ENCODE measurements around the gene GRID1.

GRCh38 chr10:85919491-85920021 lies 447.0 kb downstream of the GRID1 start:
- TF ChIP-seq EZH2 (optimal IDR thresholded peaks at IDR 0.05; ENCODE audit: low read depth, low read length) (no peak), EZH2phosphoT487 (IDR thresholded peaks at IDR 0.05; ENCODE audit: low read length) (no peak)
- TF ChIP-seq, protein P1, sequence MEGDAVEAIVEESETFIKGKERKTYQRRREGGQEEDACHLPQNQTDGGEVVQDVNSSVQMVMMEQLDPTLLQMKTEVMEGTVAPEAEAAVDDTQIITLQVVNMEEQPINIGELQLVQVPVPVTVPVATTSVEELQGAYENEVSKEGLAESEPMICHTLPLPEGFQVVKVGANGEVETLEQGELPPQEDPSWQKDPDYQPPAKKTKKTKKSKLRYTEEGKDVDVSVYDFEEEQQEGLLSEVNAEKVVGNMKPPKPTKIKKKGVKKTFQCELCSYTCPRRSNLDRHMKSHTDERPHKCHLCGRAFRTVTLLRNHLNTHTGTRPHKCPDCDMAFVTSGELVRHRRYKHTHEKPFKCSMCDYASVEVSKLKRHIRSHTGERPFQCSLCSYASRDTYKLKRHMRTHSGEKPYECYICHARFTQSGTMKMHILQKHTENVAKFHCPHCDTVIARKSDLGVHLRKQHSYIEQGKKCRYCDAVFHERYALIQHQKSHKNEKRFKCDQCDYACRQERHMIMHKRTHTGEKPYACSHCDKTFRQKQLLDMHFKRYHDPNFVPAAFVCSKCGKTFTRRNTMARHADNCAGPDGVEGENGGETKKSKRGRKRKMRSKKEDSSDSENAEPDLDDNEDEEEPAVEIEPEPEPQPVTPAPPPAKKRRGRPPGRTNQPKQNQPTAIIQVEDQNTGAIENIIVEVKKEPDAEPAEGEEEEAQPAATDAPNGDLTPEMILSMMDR (IDR thresholded peaks at IDR 0.05; ENCODE audit: low read length) = no peak
